Heart right ventricle (tissue), 16 donors: Measurements from ENCODE around the gene LASP1NB. TPM values are rescaled to one million over a fixed set of nuclear protein-coding genes. Genes with fewer than 3 reads are reported as not detected.
A peak's percentile ranks its signal among the peaks of the same experiment; 100 is the strongest.
"Not testable (repeated sequence)": the region's sequence is repeated elsewhere in the genome, so short reads cannot be mapped to it uniquely, and the experiment has no call there.

Source experiments
- ATAC-seq, 8 donors: fragments of 200-7000 bp; cut with Tn5 transposase; one replicate each; pipeline ENCODE4 v1.9.1; 2020; ENCODE audit warnings: mild to moderate bottlenecking in 8 of 8, moderate library complexity in 8 of 8, moderate number of reproducible peaks in 1 of 8
- DNase-seq, 2 donors: peaks; one replicate each; pipeline ENCODE4 v3.0.0-alpha.2; 2020
- H3K27ac ChIP-seq, 10 donors: fragments of 200-600 bp; sonication (generic) in 2 of 10; one replicate each; pipeline versions ENCODE4 v1.5.0 to v1.8.0; 2020 to 2022; ENCODE audit warnings: mild to moderate bottlenecking in 3 of 10
- H3K27me3 ChIP-seq, 7 donors: fragments of 200-600 bp; one replicate each; pipeline ENCODE4 v1.8.0; 2021 to 2022; ENCODE audit warnings: mild to moderate bottlenecking in 2 of 7
- H3K36me3 ChIP-seq, 9 donors: fragments of 200-600 bp; sonication (generic) in 1 of 9; one replicate each; pipeline versions ENCODE4 v1.5.0 to v1.8.0; 2020 to 2022; ENCODE audit warnings: mild to moderate bottlenecking in 2 of 9
- H3K4me1 ChIP-seq, 9 donors: fragments of 200-600 bp; sonication (generic) in 1 of 9; one replicate each; pipeline versions ENCODE4 v1.5.0 to v1.8.0; 2020 to 2022; ENCODE audit warnings: mild to moderate bottlenecking in 4 of 9
- H3K4me3 ChIP-seq, 10 donors: fragments of 200-600 bp; sonication (generic) in 2 of 10; one replicate each; pipeline versions ENCODE4 v1.5.0 to v1.8.0; 2020 to 2022; ENCODE audit warnings: mild to moderate bottlenecking in 7 of 10, moderate library complexity in 2 of 10
- H3K9me3 ChIP-seq, 11 donors: fragments of 200-600 bp in 10 of 11; sonication (generic) in 2 of 11; one replicate each; pipeline versions ENCODE4 v1.5.0 to v1.8.0; 2013 to 2022; ENCODE audit warnings: mild to moderate bottlenecking in 2 of 11, control low read depth in 1 of 11, moderate library complexity in 1 of 11
- CTCF ChIP-seq, 9 donors: fragments of 200-600 bp; sonication (generic) in 2 of 9; IDR thresholded peaks; one replicate each; pipeline versions ENCODE4 v1.5.0 to v1.8.0; 2021 to 2022; ENCODE audit warnings: antibody characterized with exemption in 9 of 9, mild to moderate bottlenecking in 5 of 9, moderate library complexity in 1 of 9
- WGBS, 2 donors: extraction: QIAGEN DNeasy Blood & Tissue Kit; methylation state at CpG; one replicate each; pipeline ENCODE4 v1.1.7; 2013; ENCODE audit warnings: inconsistent platforms in 1 of 2; 5-methylcytosine and 5-hydroxymethylcytosine counted together
- intact Hi-C, 10 donors: fragments of 100-400 bp; cut with DNase I; formaldehyde crosslinking; loops; one replicate each; pipeline versions ENCODE4 v1.11.1 to v1.14.2; 2022
- microRNA-seq, 2 donors: library from miRNA; unstranded; fragments of <30 nt; microRNA quantifications; one replicate each; pipeline ENCODE4 v1.2.0, GENCODE V29; 2021
- polyA plus RNA-seq, 2 donors: library from polyadenylated mRNA; stranded (reverse); fragments of 200-250 nt; gene quantifications; one replicate each; pipeline ENCODE4 v1.2.3, GENCODE V29; 2013
- total RNA-seq, 10 donors: library from RNA; stranded (reverse); fragmentation: NEBNext Ultra II Directional in 3 of 10; extraction: Animal tissue kit (Norgen Biotek cat#: 25700) in 3 of 10; gene quantifications; one replicate each; pipeline versions ENCODE4 v1.2.1 to v1.2.4, GENCODE V29; 2021 to 2023
- donor health status: Arrhythmogenic right ventricular cardiomyopathy.
- donor health status: ischemic (EF 13 %, LVEDD 7.1; RV severe dilation, severe dysfunction).
- donor health status: healthy with polysubstance abuse.
- donor health status: DM: no; HTN: yes; CAD: no.
- donor health status: DM: no; HTN: no; CAD: no.
- donor health status: ischemic (EF 25% LVEDD 6.9; RV normal size, moderate dysfunction).
- donor health status: ischemic (EF 25% LVEDD 5.7; RV mildly dilated, moderate dysfunction).
- donor health status: healthy.
- donor health status: DM: yes; HTN: yes; CAD: no.
- donor health status: Ischemic cardiomyopathy.
- donor health status: ischemic (EF 35%, LVEDD 5.7; RV mildly dilated, moderate dysfunction).
- donor health status: nonischemic (EF 11% LVEDD 7.7; RV severe dilation, severe dysfunction).
- donor health status: DM: yes; HTN: yes; CAD: no.
- donor health status: PGD.
- donor health status: ischemic (EF 29% LVEDD 5.4; RV normal size, mild dysfunction).
- donor health status: nonischemic (EF 23%, LVEDD 6.1; RV moderate dilation, normal function).

LASP1NB gene

GRCh38 chr17:38976187-38976551, 50.8 kb downstream of the LASP1NB start:
- H3K27ac ChIP-seq, ATAC-seq, H3K4me3 ChIP-seq, H3K27me3 ChIP-seq, H3K36me3 ChIP-seq, H3K9me3 ChIP-seq, DNase-seq, H3K4me1 ChIP-seq: not testable (repeated sequence)
- TF ChIP-seq CTCF (IDR thresholded peaks at IDR 0.05), result peak in 1 of 9 donors; percentile 2
- 69 to 86% methylated on average over 6 of the region's 6 CpGs for WGBS, 2 donors
- intact Hi-C loops, result loop anchor here in 3 of 10 donors (10.0 kb wide), 2 partner anchors 259 to 269 kb away; no protein-coding TSS in a partner anchor

- Histone ChIP-seq H3K4me1 (peaks cover 0 to 11% (median 4%) of the 10 kb centered on the region in 9 donors), H3K36me3 (no peaks in the 10 kb centered on the region), H3K27ac (no peak overlapping the region), H3K4me3 (no peak overlapping the region), H3K9me3 (no peaks in the 10 kb centered on the region), H3K27me3 (no peaks in the 10 kb centered on the region)
- intact Hi-C loops, result loop anchor here in 3 of 10 donors (10.0 kb wide), 2 partner anchors 257 to 267 kb away; no protein-coding TSS in a partner anchor
- WGBS, 2 donors, result 92 to 97% methylated on average over 4 of the region's 4 CpGs
- TF ChIP-seq CTCF (IDR thresholded peaks at IDR 0.05), result no peak
- DNase-seq (no peak), ATAC-seq (no peak)
Observed at GRCh38 chr17:38978180-38978579, 52.8 kb downstream of the LASP1NB start.

Small RNA genes lying within 50 kb of the gene (microRNA-seq; reads per million reads assigned to microRNA genes)
- gene MIR6779, result 0 to 0.51 reads per million in 2 donors

Other genes with a start within 250 kb of the LASP1NB start
- 100 to 1,000 TPM in 1 of 10 donors, 10 to 100 TPM in 9; 56.3 to 100 (median 67.5) TPM for gene MLLT6, start 220.3 kb upstream of the LASP1NB start, total RNA-seq
- 100 to 1,000 TPM in 1 of 2 donors, 10 to 100 TPM in 1; 17.3 to 104 TPM for gene MLLT6, start 220.3 kb upstream of the LASP1NB start, polyA plus RNA-seq
- 10 to 100 TPM; 58.1 to 84.1 (median 69.4) TPM for gene CISD3, start 195.3 kb upstream of the LASP1NB start, total RNA-seq
- 10 to 100 TPM; 50.5 to 83.6 TPM for gene CISD3, start 195.3 kb upstream of the LASP1NB start, polyA plus RNA-seq
- 10 to 100 TPM; 15.8 to 30.0 (median 22.8) TPM for gene PCGF2, start 177.3 kb upstream of the LASP1NB start, total RNA-seq
- 10 to 100 TPM; 23.8 to 51.6 TPM for gene PCGF2, start 177.3 kb upstream of the LASP1NB start, polyA plus RNA-seq
- 100 to 1,000 TPM; 148 to 220 (median 162) TPM for gene PSMB3, start 172.9 kb upstream of the LASP1NB start, total RNA-seq
- gene PSMB3, start 172.9 kb upstream of the LASP1NB start, polyA plus RNA-seq, result 100 to 1,000 TPM; 359 to 379 TPM
- gene PIP4K2B, start 126.1 kb upstream of the LASP1NB start, total RNA-seq, result 10 to 100 TPM; 37.9 to 51.9 (median 47.5) TPM
- 10 to 100 TPM; 15.3 to 20.3 TPM for gene PIP4K2B, start 126.1 kb upstream of the LASP1NB start, polyA plus RNA-seq
- 10 to 100 TPM in 2 of 10 donors, 1 to 10 TPM in 8; 7.7 to 11.2 (median 9.0) TPM for gene CWC25, start 100.3 kb upstream of the LASP1NB start, total RNA-seq
- 10 to 100 TPM in 1 of 2 donors, 1 to 10 TPM in 1; 9.1 to 22.6 TPM for gene CWC25, start 100.3 kb upstream of the LASP1NB start, polyA plus RNA-seq
- 100 to 1,000 TPM; 725 to 991 (median 835) TPM for gene RPL23, start 71.9 kb upstream of the LASP1NB start, total RNA-seq
- gene RPL23, start 71.9 kb upstream of the LASP1NB start, polyA plus RNA-seq, result 1,000 to 10,000 TPM; 1,798 to 2,733 TPM
- 10 to 100 TPM; 19.5 to 56.9 (median 23.0) TPM for gene LASP1, start 55.6 kb upstream of the LASP1NB start, total RNA-seq
- gene LASP1, start 55.6 kb upstream of the LASP1NB start, polyA plus RNA-seq, result 10 to 100 TPM; 21.3 to 25.4 TPM
- gene FBXO47, start 41.8 kb downstream of the LASP1NB start, total RNA-seq, result not detected
- gene FBXO47, start 41.8 kb downstream of the LASP1NB start, polyA plus RNA-seq, result not detected
- gene PLXDC1, start 226.0 kb downstream of the LASP1NB start, total RNA-seq, result 10 to 100 TPM in 7 of 10 donors, 1 to 10 TPM in 3; 9.1 to 21.3 (median 11.2) TPM
- 10 to 100 TPM in 1 of 2 donors, 1 to 10 TPM in 1; 7.3 to 20.0 TPM for gene PLXDC1, start 226.0 kb downstream of the LASP1NB start, polyA plus RNA-seq
- not detected for gene ARL5C, start 240.5 kb downstream of the LASP1NB start, total RNA-seq
- not detected for gene ARL5C, start 240.5 kb downstream of the LASP1NB start, polyA plus RNA-seq